ENCODE data around the gene SLC7A5. TPM values are rescaled to one million over a fixed set of nuclear protein-coding genes. Genes with fewer than 3 reads are reported as not detected.
"Not testable (repeated sequence)": the region's sequence is repeated elsewhere in the genome, so short reads cannot be mapped to it uniquely, and the experiment has no call there.

Gene SLC7A5
- total and polyA plus RNA-seq, 2 experiments from 2014 or later: 69.9 to 79.0 TPM

DNA sequence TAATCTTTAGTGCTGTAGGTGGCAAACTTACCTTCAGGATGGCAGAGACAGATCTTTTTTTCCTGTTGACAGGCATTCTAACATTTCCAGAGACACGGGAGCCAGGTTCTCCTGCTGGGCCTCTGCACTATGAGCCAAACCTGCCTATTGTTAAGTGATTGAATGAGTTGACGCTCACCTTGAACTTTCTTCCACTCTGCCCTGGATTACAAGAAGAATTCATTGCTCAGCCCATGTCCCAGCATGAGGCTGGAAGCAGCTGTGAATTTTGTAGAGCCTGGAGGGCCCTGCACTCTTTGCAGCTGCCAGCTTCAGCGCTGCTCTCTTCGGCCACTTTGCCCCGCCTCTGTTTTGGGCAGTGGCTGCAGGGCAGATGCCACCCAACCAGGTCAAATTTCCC lies 9.4 kb upstream of the SLC7A5 start:
- Histone ChIP-seq H3K79me2 (ENCODE audit: insufficient read depth) (no peaks in the 10 kb centered on the region), H4K20me1 (ENCODE audit: insufficient read depth) (no peaks in the 10 kb centered on the region), H3K4me1 (ENCODE audit: insufficient read depth) (no peaks in the 10 kb centered on the region), H3K4me2 (ENCODE audit: unreplicated experiment) (no peak overlapping the region), H3K9me3 (ENCODE audit: low read depth) (no peaks in the 10 kb centered on the region), H3F3A (ENCODE audit: insufficient read depth) (0 out of 2 replicates have a peak, but pooled peaks cover 8% of the 10 kb centered on the region), H3K9ac (no peak overlapping the region), H2AFZ (no peak overlapping the region), H3K36me3 (ENCODE audit: low read depth) (no peaks in the 10 kb centered on the region), H3K27ac (no peak overlapping the region), H3K27me3 (replicated peaks; ENCODE audit: insufficient read depth) (no peaks in the 10 kb centered on the region; the same call in none of the 2 replicates), H3K4me3 (no peak overlapping the region), H3K9me2 (ENCODE audit: insufficient read depth) (no peaks in the 10 kb centered on the region)
- DNase-seq: no peak
- TF ChIP-seq EZH2phosphoT487 (IDR thresholded peaks at IDR 0.05; ENCODE audit: insufficient read depth, low read depth): no peak
- no peak for TF ChIP-seq EZH2 (IDR thresholded peaks at IDR 0.05; ENCODE audit: insufficient read depth, poor library complexity, severe bottlenecking)
- in situ Hi-C loops (cut with MboI): no loop called here
- WGBS, 2 experiments (ENCODE audit: low coverage in 1 of 2, low lambda C conversion rate in 2 of 2, missing lambda C conversion rate in 2 of 2): 72 to 79% methylated on average over 5 of the region's 5 CpGs

- Histone ChIP-seq H3K27ac (no peak overlapping the region), H3F3A (ENCODE audit: insufficient read depth) (0 out of 2 replicates have a peak, but pooled peaks cover 8% of the 10 kb centered on the region), H3K4me1 (ENCODE audit: insufficient read depth) (no peaks in the 10 kb centered on the region), H3K9me3 (ENCODE audit: low read depth) (no peaks in the 10 kb centered on the region), H3K4me2 (ENCODE audit: unreplicated experiment) (no peak overlapping the region), H4K20me1 (ENCODE audit: insufficient read depth) (no peaks in the 10 kb centered on the region), H3K79me2 (ENCODE audit: insufficient read depth) (no peaks in the 10 kb centered on the region), H3K36me3 (ENCODE audit: low read depth) (no peaks in the 10 kb centered on the region), H3K27me3 (replicated peaks; ENCODE audit: insufficient read depth) (no peaks in the 10 kb centered on the region; the same call in none of the 2 replicates), H3K9me2 (ENCODE audit: insufficient read depth) (no peaks in the 10 kb centered on the region), H2AFZ (no peak overlapping the region), H3K9ac (no peak overlapping the region), H3K4me3 (no peak overlapping the region)
- 61 to 65% methylated on average over 15 to 19 of the region's 19 CpGs for WGBS, 2 experiments (ENCODE audit: low coverage in 1 of 2, low lambda C conversion rate in 2 of 2, missing lambda C conversion rate in 2 of 2)
- peak; percentile 45 for DNase-seq
- in situ Hi-C loops (cut with MboI): no loop called here
- no peak for TF ChIP-seq EZH2phosphoT487 (IDR thresholded peaks at IDR 0.05; ENCODE audit: insufficient read depth, low read depth)
- no peak for TF ChIP-seq EZH2 (IDR thresholded peaks at IDR 0.05; ENCODE audit: insufficient read depth, poor library complexity, severe bottlenecking)
Observed at GRCh38 chr16:87877942-87878507, 8.7 kb upstream of the SLC7A5 start.

- Histone ChIP-seq H3K27ac (no peak overlapping the region), H2AFZ (no peak overlapping the region), H3K4me2 (ENCODE audit: unreplicated experiment) (no peak overlapping the region), H3F3A (ENCODE audit: insufficient read depth) (peaks cover 19% of the 10 kb centered on the region; the same call in 1 of the 2 replicates), H3K4me1 (ENCODE audit: insufficient read depth) (peaks cover 8% of the 10 kb centered on the region; the same call in 1 of the 2 replicates), H3K27me3 (replicated peaks; ENCODE audit: insufficient read depth) (no peaks in the 10 kb centered on the region; the same call in 1 of the 2 replicates), H3K36me3 (ENCODE audit: low read depth) (no peaks in the 10 kb centered on the region), H3K9ac (no peak overlapping the region), H3K79me2 (ENCODE audit: insufficient read depth) (no peaks in the 10 kb centered on the region), H4K20me1 (ENCODE audit: insufficient read depth) (no peaks in the 10 kb centered on the region), H3K4me3 (no peak overlapping the region), H3K9me2 (ENCODE audit: insufficient read depth) (no peaks in the 10 kb centered on the region), H3K9me3 (ENCODE audit: low read depth) (no peaks in the 10 kb centered on the region)
- in situ Hi-C loops (cut with MboI): no loop called here
- DNase-seq: no peak
- WGBS, 2 experiments (ENCODE audit: low coverage in 1 of 2, low lambda C conversion rate in 2 of 2, missing lambda C conversion rate in 2 of 2): 64 to 65% methylated on average over 24 of the region's 24 CpGs
- TF ChIP-seq EZH2phosphoT487 (IDR thresholded peaks at IDR 0.05; ENCODE audit: insufficient read depth, low read depth) (no peak), EZH2 (IDR thresholded peaks at IDR 0.05; ENCODE audit: insufficient read depth, poor library complexity, severe bottlenecking) (no peak)
Observed at GRCh38 chr16:87874639-87875427, 5.5 kb upstream of the SLC7A5 start.

DNA sequence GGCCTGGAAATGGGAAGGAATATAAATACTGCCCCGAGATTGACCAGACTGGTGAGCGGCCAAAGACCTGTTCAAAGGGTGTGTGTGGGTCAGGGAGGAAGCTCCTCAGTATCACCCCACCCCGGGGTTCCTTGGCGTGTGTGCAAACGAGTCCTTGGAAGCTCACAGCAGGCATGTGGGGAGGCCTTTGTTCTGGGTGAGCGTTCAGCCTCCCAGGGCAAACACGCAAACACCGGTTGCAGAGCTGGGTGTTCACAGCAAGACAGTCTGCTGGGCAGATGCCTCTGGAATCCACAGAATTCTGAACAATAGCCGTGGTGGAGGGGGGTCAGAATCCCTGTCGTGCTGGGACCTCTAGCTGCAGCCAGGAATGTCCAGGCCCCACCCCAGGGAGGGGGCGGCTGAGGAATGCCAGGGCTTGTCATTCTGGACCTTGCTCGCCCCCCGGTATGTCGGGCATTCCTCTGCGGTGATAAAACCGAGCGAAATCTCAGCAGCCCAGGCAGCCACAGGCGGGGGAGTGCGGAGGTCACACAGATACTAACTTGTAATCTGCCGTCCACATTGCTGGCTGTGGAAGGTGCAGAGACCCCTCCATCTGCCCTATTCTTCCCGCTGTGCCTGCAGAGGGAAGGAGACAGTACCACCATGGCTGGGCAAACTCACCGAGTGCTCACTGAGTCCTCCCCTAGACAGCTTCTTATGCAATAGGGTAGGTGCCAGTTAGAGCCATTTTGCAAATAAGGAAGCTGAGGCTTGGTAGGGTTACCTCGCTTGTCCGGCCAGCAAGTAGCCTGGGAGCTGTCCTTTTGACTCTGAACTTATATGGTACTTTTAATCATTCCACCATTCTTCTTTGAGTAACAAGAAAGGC lies 1.3 kb upstream of the SLC7A5 start:
- H3K27me3 ChIP-seq (replicated peaks; ENCODE audit: insufficient read depth); in situ Hi-C loops (cut with MboI); H3K4me2 ChIP-seq (ENCODE audit: unreplicated experiment); H3K9me2 ChIP-seq (ENCODE audit: insufficient read depth); H3K9me3 ChIP-seq (ENCODE audit: low read depth); H3K4me3 ChIP-seq; H4K20me1 ChIP-seq (ENCODE audit: insufficient read depth): not testable (repeated sequence)
- DNase-seq: peak; percentile 32
- Histone ChIP-seq H3K79me2 (ENCODE audit: insufficient read depth) (peaks cover 32% of the 10 kb centered on the region), H2AFZ (peak overlapping the region; percentile 34; the same call in 1 of the 2 replicates), H3K9ac (peak overlapping the region; percentile 53; the same call in 1 of the 2 replicates), H3K27ac (peak overlapping the region; percentile 68), H3K36me3 (ENCODE audit: low read depth) (peaks cover 10% of the 10 kb centered on the region; the same call in 1 of the 2 replicates), H3F3A (ENCODE audit: insufficient read depth) (peaks cover 28% of the 10 kb centered on the region), H3K4me1 (ENCODE audit: insufficient read depth) (peaks cover 26% of the 10 kb centered on the region)
- WGBS, 2 experiments (ENCODE audit: low coverage in 1 of 2, low lambda C conversion rate in 2 of 2, missing lambda C conversion rate in 2 of 2): 77 to 81% methylated on average over 22 to 24 of the region's 24 CpGs

GRCh38 chr16:87869879-87870417 lies 641 bp upstream of the SLC7A5 start:
- H3K27ac ChIP-seq; H4K20me1 ChIP-seq (ENCODE audit: insufficient read depth); H3K4me3 ChIP-seq; H3K9me3 ChIP-seq (ENCODE audit: low read depth); H3K9ac ChIP-seq; in situ Hi-C loops (cut with MboI); H3K4me2 ChIP-seq (ENCODE audit: unreplicated experiment); H3K9me2 ChIP-seq (ENCODE audit: insufficient read depth); H3K27me3 ChIP-seq (replicated peaks; ENCODE audit: insufficient read depth); DNase-seq: not testable (repeated sequence)
- H3K79me2 ChIP-seq (ENCODE audit: insufficient read depth): peaks cover 39% of the 10 kb centered on the region
- H3F3A ChIP-seq (ENCODE audit: insufficient read depth): peaks cover 28% of the 10 kb centered on the region
- 90 to 97% methylated on average over 12 to 18 of the region's 18 CpGs for WGBS, 2 experiments (ENCODE audit: low coverage in 1 of 2, low lambda C conversion rate in 2 of 2, missing lambda C conversion rate in 2 of 2)
- peaks cover 27% of the 10 kb centered on the region for H3K4me1 ChIP-seq (ENCODE audit: insufficient read depth)
- H2AFZ ChIP-seq: peak overlapping the region; percentile 26; the same call in 1 of the 2 replicates
- peaks cover 10% of the 10 kb centered on the region; the same call in 1 of the 2 replicates for H3K36me3 ChIP-seq (ENCODE audit: low read depth)
